Stimulated activated naive CD8-positive, alpha-beta T cell treated with anti-CD3 and anti-CD28 coated beads, Interleukin-15, Interleukin-2, amounts not matched to agents 100 ng/mL and 50 ng/mL, for 24 hours (primary cell): Measurements from ENCODE around the gene LCE1C.

Source experiments
- H3K27ac Mint-ChIP-seq: one replicate; pipeline ENCODE4 v1.8.0; 2021; ENCODE audit warnings: mild to moderate bottlenecking, mixed read lengths
- H3K27me3 Mint-ChIP-seq: one replicate; pipeline ENCODE4 v1.8.0; 2021; ENCODE audit warnings: mixed read lengths
- H3K36me3 Mint-ChIP-seq: one replicate; pipeline ENCODE4 v1.8.0; 2021; ENCODE audit warnings: low read depth, mixed read lengths
- H3K4me1 Mint-ChIP-seq: one replicate; pipeline ENCODE4 v1.8.0; 2021; ENCODE audit warnings: low read depth, mixed read lengths
- H3K4me3 Mint-ChIP-seq: one replicate; pipeline ENCODE4 v1.8.0; 2021; ENCODE audit warnings: mild to moderate bottlenecking, mixed read lengths
- H3K9me3 Mint-ChIP-seq: one replicate; pipeline ENCODE4 v1.8.0; 2021; ENCODE audit warnings: mixed read lengths

LCE1C gene

DNA sequence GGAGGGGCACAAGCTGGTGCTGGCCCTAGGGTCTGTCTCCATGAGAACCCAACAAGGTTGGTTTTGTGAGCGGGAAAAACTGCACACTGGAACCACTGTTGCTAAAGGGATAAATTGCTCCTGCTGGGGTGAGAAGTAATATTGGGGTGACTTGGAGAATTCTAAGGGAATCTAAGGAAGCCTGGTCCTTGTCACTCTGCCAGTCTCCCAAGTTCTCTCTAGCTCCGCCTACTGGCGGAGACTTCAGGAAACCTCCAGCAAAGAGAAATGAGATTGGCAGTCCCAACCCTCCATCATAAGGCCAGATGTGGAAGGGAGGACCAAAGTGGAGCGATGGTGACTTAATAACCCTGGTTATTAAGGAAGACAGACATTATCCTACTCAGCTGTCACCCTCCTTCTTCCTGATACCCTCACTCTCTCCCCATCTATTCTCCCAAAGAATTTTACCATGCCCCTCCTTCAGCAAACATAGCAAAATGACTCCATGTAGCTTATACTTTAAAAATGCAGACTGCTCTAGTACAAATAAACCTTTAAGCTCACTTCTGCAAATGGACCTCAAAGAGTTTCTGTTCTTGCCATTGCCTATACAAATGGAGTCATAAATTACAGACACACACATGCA is 28.8 kb downstream of the LCE1C start:
- no peak overlapping the region for H3K4me3 Mint-ChIP-seq
- no peaks in the 10 kb centered on the region for H3K4me1 Mint-ChIP-seq
- peaks cover 3% of the 10 kb centered on the region for H3K9me3 Mint-ChIP-seq
- H3K27me3 Mint-ChIP-seq = peaks cover 26% of the 10 kb centered on the region
- no peak overlapping the region for H3K27ac Mint-ChIP-seq
- no peaks in the 10 kb centered on the region for H3K36me3 Mint-ChIP-seq

GRCh38 chr1:152776361-152776760 is 30.1 kb downstream of the LCE1C start:
- peaks cover 7% of the 10 kb centered on the region for H3K9me3 Mint-ChIP-seq
- H3K36me3 Mint-ChIP-seq = no peaks in the 10 kb centered on the region
- H3K4me1 Mint-ChIP-seq = no peaks in the 10 kb centered on the region
- no peak overlapping the region for H3K4me3 Mint-ChIP-seq
- no peak overlapping the region for H3K27ac Mint-ChIP-seq
- peaks cover 30% of the 10 kb centered on the region for H3K27me3 Mint-ChIP-seq

GRCh38 chr1:152774875-152775274 is 31.6 kb downstream of the LCE1C start, which contains the start of gene LCE1F:
TSS of gene LCE1F (plus strand) at chr1:152775140. CDS start at chr1:152776372, 1,232 bp downstream.
- H3K27ac Mint-ChIP-seq = no peak within 1 kb of the TSS
- H3K4me1 Mint-ChIP-seq = no peaks in the 10 kb centered on the region
- H3K9me3 Mint-ChIP-seq = peaks cover 7% of the 10 kb centered on the region
- no peak within 1 kb of the TSS for H3K4me3 Mint-ChIP-seq
- no peaks in the 10 kb centered on the region for H3K36me3 Mint-ChIP-seq
- H3K27me3 Mint-ChIP-seq = peaks cover 30% of the 10 kb centered on the region

DNA sequence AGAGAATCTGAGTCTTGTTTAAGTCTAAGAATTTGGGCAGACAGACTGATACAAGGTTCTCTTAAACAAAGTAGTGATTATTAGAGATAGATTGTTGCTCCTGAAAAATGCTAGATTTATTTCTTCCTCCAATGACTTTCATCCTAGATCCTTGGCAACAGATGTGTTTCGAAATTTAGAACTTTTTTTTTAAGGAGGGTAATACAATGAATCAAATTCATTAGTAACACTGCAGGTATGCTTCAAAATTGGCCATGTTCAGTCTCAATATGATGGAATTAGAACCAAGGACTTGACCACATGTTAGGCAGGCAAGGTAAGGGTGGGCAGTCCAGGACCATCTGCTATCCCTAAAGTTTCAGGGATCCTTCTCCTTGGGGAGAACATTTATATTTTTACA is 36.0 kb downstream of the LCE1C start:
- peaks cover 27% of the 10 kb centered on the region for H3K27me3 Mint-ChIP-seq
- peaks cover 7% of the 10 kb centered on the region for H3K9me3 Mint-ChIP-seq
- H3K4me1 Mint-ChIP-seq = no peaks in the 10 kb centered on the region
- no peaks in the 10 kb centered on the region for H3K36me3 Mint-ChIP-seq
- no peak overlapping the region for H3K4me3 Mint-ChIP-seq
- no peak overlapping the region for H3K27ac Mint-ChIP-seq

GRCh38 chr1:152768847-152769533 is 37.5 kb downstream of the LCE1C start:
- Mint-ChIP-seq H3K4me1 (no peaks in the 10 kb centered on the region), H3K4me3 (no peak overlapping the region), H3K27ac (no peak overlapping the region), H3K9me3 (peaks cover 7% of the 10 kb centered on the region), H3K36me3 (no peaks in the 10 kb centered on the region), H3K27me3 (peaks cover 22% of the 10 kb centered on the region)

GRCh38 chr1:152761609-152762213 is 44.7 kb downstream of the LCE1C start:
- Mint-ChIP-seq H3K27ac (no peak overlapping the region), H3K9me3 (no peaks in the 10 kb centered on the region), H3K36me3 (no peaks in the 10 kb centered on the region), H3K4me1 (no peaks in the 10 kb centered on the region), H3K27me3 (peaks cover 7% of the 10 kb centered on the region), H3K4me3 (no peak overlapping the region)

GRCh38 chr1:152760551-152761190 is 45.8 kb downstream of the LCE1C start:
- no peak overlapping the region for H3K27ac Mint-ChIP-seq
- H3K36me3 Mint-ChIP-seq = no peaks in the 10 kb centered on the region
- peaks cover 11% of the 10 kb centered on the region for H3K27me3 Mint-ChIP-seq
- no peaks in the 10 kb centered on the region for H3K4me1 Mint-ChIP-seq
- no peak overlapping the region for H3K4me3 Mint-ChIP-seq
- no peaks in the 10 kb centered on the region for H3K9me3 Mint-ChIP-seq

DNA sequence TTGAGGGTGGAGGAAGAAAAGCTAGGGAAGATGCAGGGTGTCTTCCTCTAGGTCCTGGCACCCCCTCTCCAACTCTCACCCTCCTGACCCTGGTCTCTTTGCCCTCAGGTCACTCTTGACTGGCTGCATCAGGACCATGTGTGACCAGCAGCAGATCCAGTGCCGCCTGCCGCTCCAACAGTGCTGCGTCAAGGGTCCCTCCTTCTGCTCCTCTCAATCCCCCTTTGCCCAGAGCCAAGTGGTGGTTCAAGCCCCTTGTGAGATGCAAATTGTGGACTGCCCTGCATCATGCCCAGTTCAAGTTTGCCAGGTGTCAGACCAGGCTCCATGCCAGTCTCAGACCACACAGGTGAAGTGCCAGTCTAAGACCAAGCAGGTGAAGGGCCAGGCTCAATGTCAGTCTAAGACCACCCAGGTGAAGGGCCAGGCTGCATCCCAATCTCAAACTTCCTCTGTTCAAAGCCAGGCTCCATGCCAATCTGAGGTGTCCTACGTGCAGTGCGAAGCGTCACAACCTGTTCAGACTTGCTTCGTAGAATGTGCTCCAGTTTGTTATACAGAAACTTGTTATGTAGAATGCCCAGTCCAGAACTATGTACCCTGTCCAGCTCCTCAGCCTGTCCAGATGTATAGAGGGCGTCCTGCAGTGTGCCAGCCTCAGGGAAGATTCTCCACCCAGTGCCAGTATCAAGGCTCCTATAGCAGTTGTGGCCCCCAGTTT is 46.8 kb downstream of the LCE1C start:
- Mint-ChIP-seq H3K36me3 (no peaks in the 10 kb centered on the region), H3K9me3 (no peaks in the 10 kb centered on the region), H3K4me1 (no peaks in the 10 kb centered on the region), H3K27me3 (peaks cover 14% of the 10 kb centered on the region), H3K4me3 (no peak overlapping the region), H3K27ac (no peak overlapping the region)

GRCh38 chr1:152758636-152759035 is 47.8 kb downstream of the LCE1C start:
- peaks cover 22% of the 10 kb centered on the region for H3K27me3 Mint-ChIP-seq
- H3K36me3 Mint-ChIP-seq = no peaks in the 10 kb centered on the region
- no peaks in the 10 kb centered on the region for H3K9me3 Mint-ChIP-seq
- no peak overlapping the region for H3K27ac Mint-ChIP-seq
- no peaks in the 10 kb centered on the region for H3K4me1 Mint-ChIP-seq
- no peak overlapping the region for H3K4me3 Mint-ChIP-seq

GRCh38 chr1:152757747-152758146 is 48.7 kb downstream of the LCE1C start, which contains the start of gene KPRP:
TSS of gene KPRP (plus strand) at chr1:152758025. CDS start at chr1:152759589, 1,564 bp downstream.
- Mint-ChIP-seq H3K27me3 (peaks cover 30% of the 10 kb centered on the region), H3K27ac (no peak within 1 kb of the TSS), H3K4me1 (no peaks in the 10 kb centered on the region), H3K36me3 (no peaks in the 10 kb centered on the region), H3K4me3 (no peak within 1 kb of the TSS), H3K9me3 (no peaks in the 10 kb centered on the region)

- Mint-ChIP-seq H3K4me1 (no peaks in the 10 kb centered on the region), H3K36me3 (no peaks in the 10 kb centered on the region), H3K9me3 (no peaks in the 10 kb centered on the region), H3K4me3 (no peak overlapping the region), H3K27me3 (peaks cover 37% of the 10 kb centered on the region), H3K27ac (no peak overlapping the region)
Observed at GRCh38 chr1:152756872-152757271, 49.6 kb downstream of the LCE1C start.
